CD1c-positive myeloid dendritic cell (primary cell): ENCODE measurements around the gene RPS6KA6.
"Not testable (repeated sequence)": the region's sequence is repeated elsewhere in the genome, so short reads cannot be mapped to it uniquely, and the experiment has no call there.

Experiments used
- DNase-seq: peaks from one replicate; pipeline ENCODE4 v3.0.0-alpha.2; 2016; ENCODE audit errors: extremely low spot score

RPS6KA6 gene

GRCh38 chrX:84162401-84162800 lies 25.6 kb downstream of the RPS6KA6 start:
- no peak for DNase-seq

- no peak for DNase-seq
Measured at GRCh38 chrX:84161641-84162040, 26.4 kb downstream of the RPS6KA6 start.

- no peak for DNase-seq
Measured at GRCh38 chrX:84160736-84161135, 27.3 kb downstream of the RPS6KA6 start.

GRCh38 chrX:84156821-84157220 lies 31.2 kb downstream of the RPS6KA6 start:
- no peak for DNase-seq

GRCh38 chrX:84155938-84156337 lies 32.1 kb downstream of the RPS6KA6 start:
- no peak for DNase-seq

- no peak for DNase-seq
Measured at GRCh38 chrX:84153538-84153937, 34.5 kb downstream of the RPS6KA6 start.

- DNase-seq: no peak
Measured at GRCh38 chrX:84144991-84145390, 43.0 kb downstream of the RPS6KA6 start.

GRCh38 chrX:84144281-84144680 lies 43.7 kb downstream of the RPS6KA6 start:
- no peak for DNase-seq

- DNase-seq: no peak
Measured at GRCh38 chrX:84133023-84133422, 55.0 kb downstream of the RPS6KA6 start.

GRCh38 chrX:84123585-84123984 lies 64.4 kb downstream of the RPS6KA6 start:
- no peak for DNase-seq

GRCh38 chrX:84118769-84119168 lies 69.2 kb downstream of the RPS6KA6 start:
- DNase-seq: no peak

- no peak for DNase-seq
Measured at GRCh38 chrX:84118315-84118714, 69.7 kb downstream of the RPS6KA6 start.

- DNase-seq: no peak
Measured at GRCh38 chrX:84108584-84108983, 79.4 kb downstream of the RPS6KA6 start.

GRCh38 chrX:84099120-84099519 lies 88.9 kb downstream of the RPS6KA6 start:
- DNase-seq: no peak

GRCh38 chrX:84079479-84080197 lies 108.4 kb downstream of the RPS6KA6 start:
- DNase-seq: not testable (repeated sequence)

- no peak for DNase-seq
Measured at GRCh38 chrX:84078991-84079390, 109.0 kb downstream of the RPS6KA6 start.

GRCh38 chrX:84064814-84065213 lies 123.2 kb downstream of the RPS6KA6 start:
- DNase-seq: no peak

- DNase-seq: no peak
Measured at GRCh38 chrX:84064164-84064563, 123.8 kb downstream of the RPS6KA6 start.

GRCh38 chrX:84047339-84047738 lies 140.7 kb downstream of the RPS6KA6 start:
- DNase-seq: no peak

GRCh38 chrX:84046403-84046984 lies 141.5 kb downstream of the RPS6KA6 start:
- peak; percentile 21 for DNase-seq

GRCh38 chrX:84044051-84044450 lies 143.9 kb downstream of the RPS6KA6 start:
- no peak for DNase-seq
